ENCODE data around the gene F12. TPM values are rescaled to one million over a fixed set of nuclear protein-coding genes. Genes with fewer than 3 reads are reported as not detected.

Gene F12
- total RNA-seq, 1 donor from 2014 or later = 4.0 TPM

GRCh38 chr5:177442066-177442826, 32.9 kb upstream of the F12 start:
- no peak overlapping the region for H3K4me3 ChIP-seq (ENCODE audit: low read depth, low read length)
- TF ChIP-seq, protein P1, sequence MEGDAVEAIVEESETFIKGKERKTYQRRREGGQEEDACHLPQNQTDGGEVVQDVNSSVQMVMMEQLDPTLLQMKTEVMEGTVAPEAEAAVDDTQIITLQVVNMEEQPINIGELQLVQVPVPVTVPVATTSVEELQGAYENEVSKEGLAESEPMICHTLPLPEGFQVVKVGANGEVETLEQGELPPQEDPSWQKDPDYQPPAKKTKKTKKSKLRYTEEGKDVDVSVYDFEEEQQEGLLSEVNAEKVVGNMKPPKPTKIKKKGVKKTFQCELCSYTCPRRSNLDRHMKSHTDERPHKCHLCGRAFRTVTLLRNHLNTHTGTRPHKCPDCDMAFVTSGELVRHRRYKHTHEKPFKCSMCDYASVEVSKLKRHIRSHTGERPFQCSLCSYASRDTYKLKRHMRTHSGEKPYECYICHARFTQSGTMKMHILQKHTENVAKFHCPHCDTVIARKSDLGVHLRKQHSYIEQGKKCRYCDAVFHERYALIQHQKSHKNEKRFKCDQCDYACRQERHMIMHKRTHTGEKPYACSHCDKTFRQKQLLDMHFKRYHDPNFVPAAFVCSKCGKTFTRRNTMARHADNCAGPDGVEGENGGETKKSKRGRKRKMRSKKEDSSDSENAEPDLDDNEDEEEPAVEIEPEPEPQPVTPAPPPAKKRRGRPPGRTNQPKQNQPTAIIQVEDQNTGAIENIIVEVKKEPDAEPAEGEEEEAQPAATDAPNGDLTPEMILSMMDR (IDR thresholded peaks at IDR 0.05; ENCODE audit: insufficient read depth, low read length, poor library complexity, severe bottlenecking) = no peak
- DNase-seq (ENCODE audit: low read depth) = no peak
- H3K36me3 ChIP-seq (ENCODE audit: control insufficient read depth, insufficient read depth, low read length) = no peaks in the 10 kb centered on the region
- no peaks in the 10 kb centered on the region for H3K27me3 ChIP-seq (ENCODE audit: control insufficient read depth, insufficient read depth, low read length)

DNA sequence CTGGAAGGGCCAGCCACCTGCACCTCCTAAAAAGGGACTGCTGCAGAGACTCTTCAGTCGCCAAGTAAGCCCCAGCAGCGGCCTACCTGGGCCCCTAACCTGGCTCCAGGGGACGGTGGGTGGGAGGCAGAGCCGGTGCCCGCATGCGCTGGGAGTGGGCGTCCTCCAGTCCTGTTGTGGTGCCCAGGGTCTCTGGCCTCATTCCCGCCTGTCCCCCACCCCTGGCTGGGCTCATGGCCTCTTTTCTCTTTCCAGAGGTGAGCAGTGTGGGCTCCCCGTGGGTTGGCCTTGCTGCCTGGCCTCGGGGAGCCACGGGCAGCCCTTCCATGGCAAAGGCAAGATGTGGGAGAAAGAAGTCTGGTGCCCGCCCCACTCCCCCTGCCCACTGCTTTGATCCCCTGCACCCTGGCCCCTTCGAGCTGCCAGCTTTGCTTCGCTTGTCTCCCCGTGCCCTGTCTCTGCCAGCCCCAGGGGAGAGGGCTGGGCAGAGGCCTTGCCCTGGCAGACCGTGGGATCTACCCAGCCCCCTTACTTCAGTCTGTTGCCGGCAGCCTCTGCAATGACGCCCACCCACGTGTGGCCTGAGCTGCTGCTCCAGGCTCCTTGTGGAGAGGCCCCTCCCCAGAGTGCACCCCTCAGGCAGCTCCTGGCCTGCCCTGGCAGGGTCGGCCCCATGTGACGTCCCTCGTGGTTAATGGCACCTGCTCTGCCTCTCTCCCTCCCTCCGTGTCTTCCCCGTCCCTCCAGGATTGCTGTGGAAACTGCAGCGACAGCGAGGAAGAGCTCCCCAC, 31.8 kb upstream of the F12 start:
- no peaks in the 10 kb centered on the region for H3K36me3 ChIP-seq (ENCODE audit: control insufficient read depth, insufficient read depth, low read length)
- TF ChIP-seq, protein P1 (IDR thresholded peaks at IDR 0.05; ENCODE audit: insufficient read depth, low read length, poor library complexity, severe bottlenecking) = no peak
- H3K4me3 ChIP-seq (ENCODE audit: low read depth, low read length) = no peak overlapping the region

GRCh38 chr5:177440211-177440989, 31.0 kb upstream of the F12 start:
- no peaks in the 10 kb centered on the region for H3K36me3 ChIP-seq (ENCODE audit: control insufficient read depth, insufficient read depth, low read length)
- no peaks in the 10 kb centered on the region for H3K27me3 ChIP-seq (ENCODE audit: control insufficient read depth, insufficient read depth, low read length)
- TF ChIP-seq, protein P1 (IDR thresholded peaks at IDR 0.05; ENCODE audit: insufficient read depth, low read length, poor library complexity, severe bottlenecking) = no peak
- H3K4me3 ChIP-seq (ENCODE audit: low read depth, low read length) = no peak overlapping the region
- DNase-seq (ENCODE audit: low read depth) = no peak

More for the DNA sequence above, 31.8 kb upstream of the F12 start:
- DNase-seq (ENCODE audit: low read depth) = no peak
- no peaks in the 10 kb centered on the region for H3K27me3 ChIP-seq (ENCODE audit: control insufficient read depth, insufficient read depth, low read length)

DNA sequence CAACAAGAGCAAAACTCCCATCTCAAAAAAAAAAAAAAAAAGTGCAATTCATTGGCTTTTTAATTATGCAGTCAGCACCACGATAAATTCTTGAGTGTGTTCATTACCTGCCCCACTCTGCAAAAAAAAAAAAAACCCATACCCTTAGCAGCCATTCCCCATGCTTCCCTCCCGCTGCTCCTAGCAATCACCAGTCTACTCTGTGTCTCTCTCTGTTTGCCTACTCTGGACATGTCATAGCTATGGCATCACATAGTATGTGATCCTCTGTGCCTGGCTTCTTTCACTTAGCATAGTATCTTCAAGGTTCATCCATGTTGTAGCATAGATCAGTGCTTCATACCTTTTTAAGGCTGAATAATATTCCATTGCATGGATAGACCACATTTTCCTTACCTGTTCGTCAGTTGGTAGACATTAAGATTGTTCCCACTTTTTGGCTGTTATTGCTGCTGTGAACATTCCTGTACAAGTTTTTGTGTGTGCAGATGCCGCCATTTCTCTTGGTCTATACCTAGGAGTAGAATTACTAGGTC, 30.2 kb upstream of the F12 start:
- H3K4me3 ChIP-seq (ENCODE audit: low read depth, low read length) = no peak overlapping the region
- H3K27me3 ChIP-seq (ENCODE audit: control insufficient read depth, insufficient read depth, low read length) = no peaks in the 10 kb centered on the region
- TF ChIP-seq, protein P1 (IDR thresholded peaks at IDR 0.05; ENCODE audit: insufficient read depth, low read length, poor library complexity, severe bottlenecking) = no peak
- DNase-seq (ENCODE audit: low read depth) = no peak
- H3K36me3 ChIP-seq (ENCODE audit: control insufficient read depth, insufficient read depth, low read length) = no peaks in the 10 kb centered on the region

GRCh38 chr5:177438468-177438867, 29.1 kb upstream of the F12 start:
- H3K36me3 ChIP-seq (ENCODE audit: control insufficient read depth, insufficient read depth, low read length) = no peaks in the 10 kb centered on the region
- DNase-seq (ENCODE audit: low read depth) = no peak
- no peak overlapping the region for H3K4me3 ChIP-seq (ENCODE audit: low read depth, low read length)
- no peaks in the 10 kb centered on the region for H3K27me3 ChIP-seq (ENCODE audit: control insufficient read depth, insufficient read depth, low read length)
- TF ChIP-seq, protein P1 (IDR thresholded peaks at IDR 0.05; ENCODE audit: insufficient read depth, low read length, poor library complexity, severe bottlenecking) = no peak
